Loucy (cell line): ENCODE measurements around the gene ZFYVE28.

ENCODE experiments used
- CTCF ChIP-seq: fragments of 200-600 bp; sonication (generic); conservative IDR thresholded peaks from 2 replicates; pipeline ENCODE4 v1.5.1; 2014; ENCODE audit warnings: mild to moderate bottlenecking, antibody characterized with exemption, low read length
- EZH2phosphoT487 ChIP-seq: fragments of 200-600 bp; IDR thresholded peaks from 2 replicates; pipeline ENCODE4 v1.6.1; 2018; ENCODE audit warnings: antibody characterized with exemption, mild to moderate bottlenecking, moderate library complexity, borderline replicate concordance

- TF ChIP-seq CTCF (no peak), EZH2phosphoT487 (no peak)
Measured at GRCh38 chr4:2438822-2439718, 20.6 kb upstream of the ZFYVE28 start.
